HCT116 (cell line): ENCODE measurements around the gene SYNJ2.

Experiments used
- ATF3 ChIP-seq: IDR thresholded peaks from 2 replicates; pipeline ENCODE4 v1.6.1; 2012
- CTCF ChIP-seq, 3 experiments: fragments of 200-600 bp in 1 of 3; sonication (generic) in 1 of 3; IDR thresholded peaks in 2 of 3; conservative IDR thresholded peaks in 1 of 3; 2 replicates each; pipeline ENCODE4 v1.5.1; 2012 to 2017; ENCODE audit warnings: low read depth in 2 of 3, low read length in 2 of 3, antibody characterized with exemption in 1 of 3, borderline replicate concordance in 1 of 3, control low read depth in 1 of 3, mild to moderate bottlenecking in 1 of 3, mixed read lengths in 1 of 3, mixed run types in 1 of 3, moderate library complexity in 1 of 3; ENCODE audit not compliant: insufficient read depth in 1 of 3
- POLR2AphosphoS5 ChIP-seq: IDR thresholded peaks from 2 replicates; pipeline ENCODE4 v1.6.1; 2011; ENCODE audit warnings: mild to moderate bottlenecking, low read depth, low read length, moderate library complexity

- TF ChIP-seq CTCF (IDR thresholded peaks at IDR 0.05 in 2 of 3, conservative IDR thresholded peaks at IDR 0.05 in 1 of 3; ENCODE audit: borderline replicate concordance in 1 of 3, insufficient read depth in 1 of 3, low read depth in 2 of 3, low read length in 2 of 3) = no peak
- no peak for TF ChIP-seq ATF3
- no peak for TF ChIP-seq POLR2AphosphoS5
Observed at GRCh38 chr6:158021376-158021775, 39.7 kb downstream of the SYNJ2 start.
